ENCODE data around the gene EFHD2. TPM values are rescaled to one million over a fixed set of nuclear protein-coding genes. Genes with fewer than 3 reads are reported as not detected.

The EFHD2 gene
- total and polyA plus RNA-seq, 2 donors (not counting 1 experiment from before 2014, with no cell fraction given), result 14.9 to 23.5 TPM

DNA sequence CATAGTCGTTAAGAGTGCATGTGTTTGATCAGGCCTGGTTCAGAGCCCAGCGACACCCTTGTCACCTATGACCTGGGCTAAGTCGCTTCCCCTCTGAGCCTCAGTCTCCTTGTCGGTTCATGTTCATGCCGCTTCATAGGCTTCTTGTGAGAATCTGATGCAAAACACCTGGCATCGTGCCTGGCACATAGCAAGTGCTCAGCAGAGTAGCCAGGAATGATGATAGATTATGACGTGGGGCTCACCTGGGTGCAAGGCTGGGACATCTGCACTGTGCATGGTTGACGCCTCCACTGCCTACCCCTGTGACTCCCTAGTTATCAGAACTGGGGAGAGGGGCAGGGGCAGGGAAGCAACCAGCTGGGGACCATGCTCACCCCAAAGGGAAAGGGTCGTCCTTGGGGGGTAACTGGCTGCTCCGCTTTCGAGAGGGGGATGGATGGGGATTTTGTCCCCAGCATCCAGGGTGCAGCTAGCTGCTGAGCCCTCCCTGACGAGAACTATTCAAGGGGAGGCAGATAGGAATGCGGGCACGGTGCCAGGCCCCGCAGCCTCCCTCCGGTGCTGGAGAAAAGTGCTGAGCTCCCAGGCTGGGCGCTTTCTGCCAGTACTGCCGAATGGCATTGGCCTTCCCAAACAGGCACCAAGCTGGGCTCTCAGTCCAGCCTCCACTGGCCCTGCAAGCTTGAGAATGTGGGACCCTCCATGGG is 9.3 kb downstream of the EFHD2 start:
- Histone ChIP-seq H3K4me1 (ENCODE audit: control insufficient read depth, extremely low read depth, insufficient read depth, low read length) (peaks cover 14% of the 10 kb centered on the region), H3K9me3 (ENCODE audit: control insufficient read depth, insufficient read depth, low read depth, low read length) (no peaks in the 10 kb centered on the region), H3K9ac (ENCODE audit: insufficient read depth, low read length) (no peak overlapping the region), H2AFZ (ENCODE audit: low read length) (no peak overlapping the region), H3K79me2 (ENCODE audit: control insufficient read depth, insufficient read depth, low read length) (peaks cover 26% of the 10 kb centered on the region), H3K4me2 (ENCODE audit: extremely low read depth, insufficient read depth, low read length) (no peak overlapping the region), H3K27ac (ENCODE audit: insufficient read depth, low read length) (no peak overlapping the region), H3K4me3 (replicated peaks in 1 of 4; ENCODE audit: control extremely low read depth in 1 of 4, insufficient read depth in 1 of 4, low read depth in 3 of 4, low read length in 4 of 4) (no peak overlapping the region), H4K20me1 (ENCODE audit: control insufficient read depth, extremely low read depth, insufficient read depth, low read length) (no peaks in the 10 kb centered on the region), H3K36me3 (ENCODE audit: control insufficient read depth, insufficient read depth, low read length) (no peaks in the 10 kb centered on the region), H3K27me3 (ENCODE audit: control insufficient read depth, insufficient read depth, low read length) (no peaks in the 10 kb centered on the region)
- TF ChIP-seq, protein P1, sequence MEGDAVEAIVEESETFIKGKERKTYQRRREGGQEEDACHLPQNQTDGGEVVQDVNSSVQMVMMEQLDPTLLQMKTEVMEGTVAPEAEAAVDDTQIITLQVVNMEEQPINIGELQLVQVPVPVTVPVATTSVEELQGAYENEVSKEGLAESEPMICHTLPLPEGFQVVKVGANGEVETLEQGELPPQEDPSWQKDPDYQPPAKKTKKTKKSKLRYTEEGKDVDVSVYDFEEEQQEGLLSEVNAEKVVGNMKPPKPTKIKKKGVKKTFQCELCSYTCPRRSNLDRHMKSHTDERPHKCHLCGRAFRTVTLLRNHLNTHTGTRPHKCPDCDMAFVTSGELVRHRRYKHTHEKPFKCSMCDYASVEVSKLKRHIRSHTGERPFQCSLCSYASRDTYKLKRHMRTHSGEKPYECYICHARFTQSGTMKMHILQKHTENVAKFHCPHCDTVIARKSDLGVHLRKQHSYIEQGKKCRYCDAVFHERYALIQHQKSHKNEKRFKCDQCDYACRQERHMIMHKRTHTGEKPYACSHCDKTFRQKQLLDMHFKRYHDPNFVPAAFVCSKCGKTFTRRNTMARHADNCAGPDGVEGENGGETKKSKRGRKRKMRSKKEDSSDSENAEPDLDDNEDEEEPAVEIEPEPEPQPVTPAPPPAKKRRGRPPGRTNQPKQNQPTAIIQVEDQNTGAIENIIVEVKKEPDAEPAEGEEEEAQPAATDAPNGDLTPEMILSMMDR (conservative IDR thresholded peaks at IDR 0.05 in 1 of 2, IDR thresholded peaks at IDR 0.05 in 1 of 2; ENCODE audit: low read depth in 1 of 2, low read length in 2 of 2), result no peak
- no peak for TF ChIP-seq EZH2 (IDR thresholded peaks at IDR 0.05; ENCODE audit: low read length, missing control alignments)
- DNase-seq (ENCODE audit: low read depth in 2 of 2), result peak in 1 of 2 donors; percentile 60

DNA sequence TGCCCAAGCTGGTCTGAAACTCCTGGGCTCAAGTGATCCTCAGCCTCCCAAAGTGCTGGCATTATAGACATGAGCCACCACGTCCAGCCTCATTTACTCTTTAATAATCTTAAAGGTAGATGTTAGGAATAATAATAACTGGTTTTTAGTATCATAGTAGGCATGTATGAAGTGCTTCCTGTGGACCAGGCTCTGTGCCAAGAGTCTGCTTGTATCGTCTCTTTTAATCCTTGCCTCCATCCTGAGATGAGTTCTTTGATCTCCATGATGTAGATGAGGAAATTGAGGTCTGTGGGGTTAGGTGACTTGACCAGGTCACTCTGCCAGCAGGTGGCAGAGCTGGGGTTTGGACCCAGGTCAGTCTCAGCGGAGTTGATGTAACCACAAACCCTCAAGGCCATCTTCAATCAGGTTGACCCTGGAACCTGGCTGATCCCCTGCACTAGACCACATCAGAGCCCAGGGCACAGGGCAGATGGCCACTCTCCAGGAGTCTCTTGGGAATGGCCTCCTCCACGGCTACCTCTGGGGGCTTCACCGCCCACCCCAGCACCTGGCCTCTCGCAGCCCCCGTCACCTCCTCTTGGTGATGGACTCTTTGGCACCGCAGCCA is 11.3 kb downstream of the EFHD2 start:
- no peaks in the 10 kb centered on the region for H4K20me1 ChIP-seq (ENCODE audit: control insufficient read depth, extremely low read depth, insufficient read depth, low read length)
- peaks cover 18% of the 10 kb centered on the region for H3K79me2 ChIP-seq (ENCODE audit: control insufficient read depth, insufficient read depth, low read length)
- no peak for DNase-seq (ENCODE audit: low read depth in 2 of 2)

DNA sequence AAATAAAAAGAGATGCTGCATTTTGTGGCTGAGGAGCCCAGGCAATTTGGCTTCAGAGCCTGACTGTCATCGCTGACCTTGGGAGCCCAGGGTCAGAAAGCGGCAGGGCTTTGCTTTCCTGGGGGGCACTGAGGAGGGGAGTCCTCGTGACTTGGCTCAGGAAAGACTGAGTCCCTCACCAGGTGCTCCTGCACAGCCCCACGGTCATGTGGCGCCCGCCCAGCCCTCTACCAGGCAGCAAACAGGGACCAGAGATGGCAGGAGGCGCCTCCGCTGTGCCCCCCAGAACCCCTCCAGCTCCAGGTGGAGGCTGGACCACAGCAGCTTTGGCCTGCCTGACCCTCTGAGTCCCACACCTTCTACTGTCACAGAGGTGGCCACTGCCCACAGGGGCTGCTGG is 13.2 kb downstream of the EFHD2 start:
- Histone ChIP-seq H3K4me2 (ENCODE audit: extremely low read depth, insufficient read depth, low read length) (no peak overlapping the region), H3K36me3 (ENCODE audit: control insufficient read depth, insufficient read depth, low read length) (no peaks in the 10 kb centered on the region), H3K9ac (ENCODE audit: insufficient read depth, low read length) (no peak overlapping the region), H3K9me3 (ENCODE audit: control insufficient read depth, insufficient read depth, low read depth, low read length) (no peaks in the 10 kb centered on the region), H3K79me2 (ENCODE audit: control insufficient read depth, insufficient read depth, low read length) (peaks cover 18% of the 10 kb centered on the region), H3K4me1 (ENCODE audit: control insufficient read depth, extremely low read depth, insufficient read depth, low read length) (peaks cover 4% of the 10 kb centered on the region), H4K20me1 (ENCODE audit: control insufficient read depth, extremely low read depth, insufficient read depth, low read length) (no peaks in the 10 kb centered on the region), H3K4me3 (replicated peaks in 1 of 4; ENCODE audit: control extremely low read depth in 1 of 4, insufficient read depth in 1 of 4, low read depth in 3 of 4, low read length in 4 of 4) (no peak overlapping the region), H3K27ac (ENCODE audit: insufficient read depth, low read length) (no peak overlapping the region), H3K27me3 (ENCODE audit: control insufficient read depth, insufficient read depth, low read length) (no peaks in the 10 kb centered on the region), H2AFZ (ENCODE audit: low read length) (no peak overlapping the region)
- TF ChIP-seq, protein P1 (conservative IDR thresholded peaks at IDR 0.05 in 1 of 2, IDR thresholded peaks at IDR 0.05 in 1 of 2; ENCODE audit: low read depth in 1 of 2, low read length in 2 of 2), result no peak
- no peak for TF ChIP-seq EZH2 (IDR thresholded peaks at IDR 0.05; ENCODE audit: low read length, missing control alignments)
- no peak for DNase-seq (ENCODE audit: low read depth in 2 of 2)

More for the DNA sequence above, 11.3 kb downstream of the EFHD2 start:
- H3K9ac ChIP-seq (ENCODE audit: insufficient read depth, low read length), result no peak overlapping the region
- peaks cover 10% of the 10 kb centered on the region for H3K4me1 ChIP-seq (ENCODE audit: control insufficient read depth, extremely low read depth, insufficient read depth, low read length)
- no peak overlapping the region for H3K4me3 ChIP-seq (replicated peaks in 1 of 4; ENCODE audit: control extremely low read depth in 1 of 4, insufficient read depth in 1 of 4, low read depth in 3 of 4, low read length in 4 of 4)
- H2AFZ ChIP-seq (ENCODE audit: low read length), result no peak overlapping the region
- no peaks in the 10 kb centered on the region for H3K9me3 ChIP-seq (ENCODE audit: control insufficient read depth, insufficient read depth, low read depth, low read length)
- H3K4me2 ChIP-seq (ENCODE audit: extremely low read depth, insufficient read depth, low read length), result no peak overlapping the region
- TF ChIP-seq EZH2 (IDR thresholded peaks at IDR 0.05; ENCODE audit: low read length, missing control alignments), result no peak
- TF ChIP-seq, protein P1 (conservative IDR thresholded peaks at IDR 0.05 in 1 of 2, IDR thresholded peaks at IDR 0.05 in 1 of 2; ENCODE audit: low read depth in 1 of 2, low read length in 2 of 2), result no peak
- H3K36me3 ChIP-seq (ENCODE audit: control insufficient read depth, insufficient read depth, low read length), result no peaks in the 10 kb centered on the region
- H3K27me3 ChIP-seq (ENCODE audit: control insufficient read depth, insufficient read depth, low read length), result no peaks in the 10 kb centered on the region
- H3K27ac ChIP-seq (ENCODE audit: insufficient read depth, low read length), result no peak overlapping the region

Data from fibroblast of lung (primary cell).